Nephron (organoid): ENCODE data around the gene ZC3H8.

Experiments used
- H3K27ac Mint-ChIP-seq, 3 experiments: 2 replicates each; pipeline ENCODE4 v1.8.0; 2020; ENCODE audit warnings: mixed read lengths in 3 of 3, mild to moderate bottlenecking in 2 of 3, moderate library complexity in 1 of 3
- H3K27me3 Mint-ChIP-seq: 2 replicates; pipeline ENCODE4 v1.8.0; 2021; ENCODE audit warnings: low read depth, mild to moderate bottlenecking, moderate library complexity, mixed read lengths
- H3K36me3 Mint-ChIP-seq: 2 replicates; pipeline ENCODE4 v1.8.0; 2020; ENCODE audit warnings: low read depth, mixed read lengths
- H3K4me1 Mint-ChIP-seq: 2 replicates; pipeline ENCODE4 v1.8.0; 2020; ENCODE audit warnings: mixed read lengths
- H3K4me3 Mint-ChIP-seq, 3 experiments: 2 replicates each; pipeline ENCODE4 v1.8.0; 2020; ENCODE audit warnings: mild to moderate bottlenecking in 3 of 3, mixed read lengths in 3 of 3, moderate library complexity in 2 of 3
- H3K9me3 Mint-ChIP-seq: 2 replicates; pipeline ENCODE4 v1.8.0; 2020; ENCODE audit warnings: mixed read lengths
- CTCF ChIP-seq, 3 experiments: fragments of 200-600 bp; sonication (generic); IDR thresholded peaks; one replicate each; pipeline ENCODE4 v1.5.0; 2021; ENCODE audit warnings: antibody characterized with exemption in 3 of 3; ENCODE audit not compliant: unreplicated experiment in 3 of 3

Gene ZC3H8

GRCh38 chr2:112183327-112184025, 71.4 kb downstream of the ZC3H8 start:
- H3K27ac Mint-ChIP-seq, result no peak overlapping the region
- peaks cover 7% of the 10 kb centered on the region for H3K4me1 Mint-ChIP-seq
- no peak overlapping the region for H3K4me3 Mint-ChIP-seq
- peaks cover 29% of the 10 kb centered on the region for H3K27me3 Mint-ChIP-seq
- peaks cover 45% of the 10 kb centered on the region for H3K36me3 Mint-ChIP-seq
- H3K9me3 Mint-ChIP-seq, result peaks cover 13% of the 10 kb centered on the region
- TF ChIP-seq CTCF (IDR thresholded peaks at IDR 0.05; ENCODE audit: unreplicated experiment in 3 of 3), result no peak

DNA sequence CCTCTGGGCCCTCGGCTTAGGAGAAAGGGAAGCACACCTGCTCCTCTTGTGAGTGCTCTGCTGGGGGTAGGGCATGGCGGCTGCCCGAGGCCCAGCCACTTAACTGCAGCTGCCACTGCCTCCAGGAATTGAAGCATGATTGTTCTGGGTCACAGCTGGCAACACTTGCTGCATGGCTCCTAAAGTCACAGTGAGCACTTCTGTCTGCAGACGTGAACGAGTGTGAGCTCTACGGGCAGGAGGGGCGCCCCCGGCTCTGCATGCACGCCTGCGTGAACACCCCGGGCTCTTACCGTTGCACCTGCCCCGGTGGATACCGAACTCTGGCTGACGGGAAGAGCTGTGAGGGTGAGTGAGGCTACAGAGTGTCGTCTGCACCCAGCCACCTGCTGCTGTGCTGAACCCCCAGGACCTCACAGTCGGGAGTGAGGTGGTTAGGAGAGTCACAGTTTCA, 72.2 kb downstream of the ZC3H8 start:
- no peak for TF ChIP-seq CTCF (IDR thresholded peaks at IDR 0.05; ENCODE audit: unreplicated experiment in 3 of 3)
- peaks cover 7% of the 10 kb centered on the region for H3K4me1 Mint-ChIP-seq
- H3K4me3 Mint-ChIP-seq, result no peak overlapping the region
- peaks cover 29% of the 10 kb centered on the region for H3K27me3 Mint-ChIP-seq
- peaks cover 45% of the 10 kb centered on the region for H3K36me3 Mint-ChIP-seq
- peaks cover 15% of the 10 kb centered on the region for H3K9me3 Mint-ChIP-seq
- no peak overlapping the region for H3K27ac Mint-ChIP-seq

DNA sequence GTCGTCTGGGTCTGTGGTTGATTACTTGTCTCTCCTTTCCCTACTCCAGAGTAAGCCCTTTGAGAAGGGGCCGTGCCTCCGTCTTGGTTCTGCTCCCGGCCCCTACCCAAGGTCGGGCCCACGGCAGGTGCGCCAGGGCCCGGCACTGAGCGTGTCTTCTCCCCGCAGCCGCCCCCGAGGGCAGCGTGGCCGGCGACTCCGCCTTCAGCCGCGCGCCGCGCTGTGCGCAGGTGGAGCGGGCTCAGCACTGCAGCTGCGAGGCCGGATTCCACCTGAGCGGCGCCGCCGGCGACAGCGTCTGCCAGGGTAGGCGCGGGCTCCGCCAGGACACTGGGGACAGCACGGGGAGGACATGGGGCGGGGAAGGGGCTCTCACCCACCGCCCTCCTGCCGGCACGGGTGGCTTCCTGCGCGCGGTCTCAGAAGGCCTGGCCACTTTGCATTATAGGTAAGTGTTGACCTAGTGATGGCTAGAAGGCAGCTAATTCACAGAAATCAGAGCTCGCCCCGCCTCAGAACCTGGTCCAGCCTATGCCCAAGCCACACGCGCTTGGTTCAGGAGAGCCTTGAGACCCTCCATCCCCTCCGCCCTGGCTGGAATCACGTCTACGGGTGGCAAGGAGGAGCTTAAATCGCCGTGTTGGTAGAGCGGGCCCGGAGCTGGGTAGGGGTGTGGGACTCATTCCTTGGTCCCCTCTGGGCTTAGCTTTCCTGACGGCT, 73.1 kb downstream of the ZC3H8 start:
- Mint-ChIP-seq H3K4me3 (peak overlapping the region in 1 of 3 experiments; percentile 8), H3K4me1 (peaks cover 7% of the 10 kb centered on the region), H3K27ac (no peak overlapping the region), H3K27me3 (peaks cover 29% of the 10 kb centered on the region), H3K9me3 (peaks cover 15% of the 10 kb centered on the region), H3K36me3 (peaks cover 39% of the 10 kb centered on the region)
- TF ChIP-seq CTCF (IDR thresholded peaks at IDR 0.05; ENCODE audit: unreplicated experiment in 3 of 3), result no peak

DNA sequence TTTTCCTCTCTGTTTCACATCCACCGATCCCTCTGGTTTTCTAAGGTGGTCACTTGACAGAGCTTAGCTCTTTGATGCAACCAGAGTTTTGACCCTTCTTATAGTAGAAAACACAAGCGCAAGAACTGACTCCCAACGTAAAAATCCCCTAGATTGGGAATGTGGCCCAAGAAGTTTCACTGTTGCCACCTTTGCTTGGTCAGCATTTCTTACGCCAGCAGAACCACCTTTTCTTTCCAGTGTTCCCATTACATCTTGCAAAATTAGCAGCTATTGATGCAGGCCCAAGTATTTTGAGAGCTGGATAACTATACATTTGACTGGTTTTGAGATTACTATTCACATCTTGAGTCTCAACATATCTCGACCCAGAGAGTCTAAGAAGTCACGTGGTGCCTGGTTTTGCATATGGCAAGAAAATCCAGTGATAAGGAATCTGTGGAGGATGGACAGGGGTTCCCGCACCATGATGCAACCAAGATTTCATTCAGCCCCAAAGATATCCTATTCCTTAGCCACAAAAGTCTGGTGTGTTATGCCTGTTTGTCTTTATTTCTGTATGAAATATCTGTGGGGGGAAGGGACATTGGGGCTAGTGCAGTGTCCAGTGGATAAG, 78.8 kb downstream of the ZC3H8 start:
- Mint-ChIP-seq H3K4me3 (no peak overlapping the region), H3K36me3 (peaks cover 28% of the 10 kb centered on the region), H3K9me3 (peaks cover 10% of the 10 kb centered on the region), H3K27ac (no peak overlapping the region), H3K4me1 (no peaks in the 10 kb centered on the region), H3K27me3 (peaks cover 17% of the 10 kb centered on the region)
- TF ChIP-seq CTCF (IDR thresholded peaks at IDR 0.05; ENCODE audit: unreplicated experiment in 3 of 3), result no peak

DNA sequence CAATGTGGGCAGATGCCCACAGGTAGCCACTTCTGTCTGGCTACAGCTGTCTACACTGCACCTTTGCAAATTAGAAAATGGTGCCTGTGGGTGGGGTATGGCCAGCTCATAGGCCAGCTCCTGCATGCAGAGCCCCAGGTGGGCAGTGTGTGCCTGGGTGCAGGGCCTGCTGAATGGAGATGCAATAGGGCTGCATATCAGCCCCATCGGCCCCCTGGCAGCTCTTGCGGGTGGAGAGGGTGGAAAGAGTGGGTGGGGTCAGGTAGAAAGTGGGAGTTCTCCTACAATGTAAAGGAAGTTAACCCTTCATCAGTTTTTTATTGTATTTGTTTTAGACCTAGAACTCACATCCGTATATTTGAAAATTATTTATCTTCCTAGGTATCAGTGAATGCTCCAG, 79.5 kb downstream of the ZC3H8 start:
- Mint-ChIP-seq H3K4me3 (no peak overlapping the region), H3K9me3 (peaks cover 13% of the 10 kb centered on the region), H3K4me1 (no peaks in the 10 kb centered on the region), H3K27ac (no peak overlapping the region), H3K27me3 (peaks cover 11% of the 10 kb centered on the region), H3K36me3 (peaks cover 27% of the 10 kb centered on the region)
- no peak for TF ChIP-seq CTCF (IDR thresholded peaks at IDR 0.05; ENCODE audit: unreplicated experiment in 3 of 3)
